Measurements from ENCODE around the gene SANBR.

DNA sequence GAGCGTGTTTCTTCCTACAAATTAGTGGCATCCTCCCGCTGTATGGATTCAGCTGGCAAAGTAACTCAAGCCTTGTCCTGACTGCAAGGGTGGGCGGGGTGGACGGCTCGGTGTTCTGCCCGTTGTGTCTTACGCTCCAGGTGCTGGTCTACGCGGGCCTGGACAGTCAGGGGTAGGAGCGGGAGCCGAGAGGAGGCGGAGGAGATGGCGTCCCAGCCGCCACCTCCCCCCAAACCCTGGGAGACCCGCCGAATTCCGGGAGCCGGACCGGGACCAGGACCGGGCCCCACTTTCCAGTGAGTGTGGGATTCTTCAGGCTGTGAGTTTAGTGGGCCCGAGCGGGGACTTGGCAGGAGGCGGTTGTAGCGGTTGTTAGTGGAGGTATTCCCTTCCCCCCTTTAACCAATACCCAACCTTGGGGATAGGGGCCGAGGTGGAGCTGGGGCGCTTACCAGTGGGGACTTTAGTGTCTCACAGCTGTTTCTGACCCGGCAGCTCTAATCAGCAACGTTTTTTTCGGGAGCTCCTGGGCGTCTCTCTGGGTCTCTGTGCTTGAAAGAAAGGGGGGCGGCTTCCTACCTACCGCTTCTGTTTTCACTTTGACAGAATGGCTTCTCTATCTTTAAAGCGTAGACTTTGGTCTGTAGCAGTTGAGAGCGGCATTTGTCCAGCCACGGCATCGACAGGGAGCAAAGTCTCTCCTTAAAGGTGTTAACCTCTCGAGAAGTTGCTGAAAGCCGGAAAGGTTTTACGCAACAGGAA, 47.9 kb upstream of the SANBR start, which contains the start of the genes PEX13 and PUS10:
- TF ChIP-seq EZH2 (IDR thresholded peaks at IDR 0.05; ENCODE audit: borderline replicate concordance, insufficient read depth, low read length, poor library complexity, severe bottlenecking), result no peak
- TF ChIP-seq, protein P1, sequence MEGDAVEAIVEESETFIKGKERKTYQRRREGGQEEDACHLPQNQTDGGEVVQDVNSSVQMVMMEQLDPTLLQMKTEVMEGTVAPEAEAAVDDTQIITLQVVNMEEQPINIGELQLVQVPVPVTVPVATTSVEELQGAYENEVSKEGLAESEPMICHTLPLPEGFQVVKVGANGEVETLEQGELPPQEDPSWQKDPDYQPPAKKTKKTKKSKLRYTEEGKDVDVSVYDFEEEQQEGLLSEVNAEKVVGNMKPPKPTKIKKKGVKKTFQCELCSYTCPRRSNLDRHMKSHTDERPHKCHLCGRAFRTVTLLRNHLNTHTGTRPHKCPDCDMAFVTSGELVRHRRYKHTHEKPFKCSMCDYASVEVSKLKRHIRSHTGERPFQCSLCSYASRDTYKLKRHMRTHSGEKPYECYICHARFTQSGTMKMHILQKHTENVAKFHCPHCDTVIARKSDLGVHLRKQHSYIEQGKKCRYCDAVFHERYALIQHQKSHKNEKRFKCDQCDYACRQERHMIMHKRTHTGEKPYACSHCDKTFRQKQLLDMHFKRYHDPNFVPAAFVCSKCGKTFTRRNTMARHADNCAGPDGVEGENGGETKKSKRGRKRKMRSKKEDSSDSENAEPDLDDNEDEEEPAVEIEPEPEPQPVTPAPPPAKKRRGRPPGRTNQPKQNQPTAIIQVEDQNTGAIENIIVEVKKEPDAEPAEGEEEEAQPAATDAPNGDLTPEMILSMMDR (IDR thresholded peaks at IDR 0.05; ENCODE audit: poor library complexity, severe bottlenecking), result no peak
- no peak for TF ChIP-seq RAD21 (conservative IDR thresholded peaks at IDR 0.05)
- no peak for TF ChIP-seq MXI1 (conservative IDR thresholded peaks at IDR 0.05; ENCODE audit: poor library complexity, severe bottlenecking)
- TF ChIP-seq EP300 (conservative IDR thresholded peaks at IDR 0.05; ENCODE audit: poor library complexity, severe bottlenecking), result no peak
- peak; percentile 64 for TF ChIP-seq POLR2AphosphoS5 (IDR thresholded peaks at IDR 0.05)
- TF ChIP-seq SMC3 (conservative IDR thresholded peaks at IDR 0.05; ENCODE audit: poor library complexity), result no peak
- TF ChIP-seq, protein P2, sequence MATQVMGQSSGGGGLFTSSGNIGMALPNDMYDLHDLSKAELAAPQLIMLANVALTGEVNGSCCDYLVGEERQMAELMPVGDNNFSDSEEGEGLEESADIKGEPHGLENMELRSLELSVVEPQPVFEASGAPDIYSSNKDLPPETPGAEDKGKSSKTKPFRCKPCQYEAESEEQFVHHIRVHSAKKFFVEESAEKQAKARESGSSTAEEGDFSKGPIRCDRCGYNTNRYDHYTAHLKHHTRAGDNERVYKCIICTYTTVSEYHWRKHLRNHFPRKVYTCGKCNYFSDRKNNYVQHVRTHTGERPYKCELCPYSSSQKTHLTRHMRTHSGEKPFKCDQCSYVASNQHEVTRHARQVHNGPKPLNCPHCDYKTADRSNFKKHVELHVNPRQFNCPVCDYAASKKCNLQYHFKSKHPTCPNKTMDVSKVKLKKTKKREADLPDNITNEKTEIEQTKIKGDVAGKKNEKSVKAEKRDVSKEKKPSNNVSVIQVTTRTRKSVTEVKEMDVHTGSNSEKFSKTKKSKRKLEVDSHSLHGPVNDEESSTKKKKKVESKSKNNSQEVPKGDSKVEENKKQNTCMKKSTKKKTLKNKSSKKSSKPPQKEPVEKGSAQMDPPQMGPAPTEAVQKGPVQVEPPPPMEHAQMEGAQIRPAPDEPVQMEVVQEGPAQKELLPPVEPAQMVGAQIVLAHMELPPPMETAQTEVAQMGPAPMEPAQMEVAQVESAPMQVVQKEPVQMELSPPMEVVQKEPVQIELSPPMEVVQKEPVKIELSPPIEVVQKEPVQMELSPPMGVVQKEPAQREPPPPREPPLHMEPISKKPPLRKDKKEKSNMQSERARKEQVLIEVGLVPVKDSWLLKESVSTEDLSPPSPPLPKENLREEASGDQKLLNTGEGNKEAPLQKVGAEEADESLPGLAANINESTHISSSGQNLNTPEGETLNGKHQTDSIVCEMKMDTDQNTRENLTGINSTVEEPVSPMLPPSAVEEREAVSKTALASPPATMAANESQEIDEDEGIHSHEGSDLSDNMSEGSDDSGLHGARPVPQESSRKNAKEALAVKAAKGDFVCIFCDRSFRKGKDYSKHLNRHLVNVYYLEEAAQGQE (IDR thresholded peaks at IDR 0.05; ENCODE audit: borderline replicate concordance), result peak; percentile 15
- TF ChIP-seq TAF1 (IDR thresholded peaks at IDR 0.05; ENCODE audit: low read depth), result no peak
